Measurements from ENCODE around the gene YBEY.

GRCh38 chr21:46346296-46347202 lies 60.4 kb downstream of the YBEY start:
- no peak for TF ChIP-seq CTCF (IDR thresholded peaks at IDR 0.05)
- TF ChIP-seq POLR2A (IDR thresholded peaks at IDR 0.05) = no peak
- TF ChIP-seq POLR2AphosphoS5 (IDR thresholded peaks at IDR 0.05) = no peak
- no peak for TF ChIP-seq EP300 (IDR thresholded peaks at IDR 0.05)
